HG03196 (cell line): Measurements from ENCODE around the gene CCR4.
"Not testable (repeated sequence)": the region's sequence is repeated elsewhere in the genome, so short reads cannot be mapped to it uniquely, and the experiment has no call there.

Experiments
- ATAC-seq: cut with Tn5 transposase; IDR thresholded peaks from one replicate; pipeline ENCODE4 v1.9.1; 2021; ENCODE audit not compliant: unreplicated experiment

The CCR4 gene

GRCh38 chr3:32951410-32951811 lies at the start of gene CCR4:
Gene CCR4 (plus strand): TSS chr3:32951644. CDS start chr3:32953423, 1,779 bp downstream.
- no peak for ATAC-seq

- ATAC-seq: not testable (repeated sequence)
These were observed 48.5 kb upstream of the CCR4 start for GRCh38 chr3:32902887-32903371.

GRCh38 chr3:32903953-32904352 lies 47.5 kb upstream of the CCR4 start:
- ATAC-seq: no peak

GRCh38 chr3:32909999-32910398 lies 41.4 kb upstream of the CCR4 start:
- ATAC-seq: no peak

GRCh38 chr3:32910954-32911353 lies 40.5 kb upstream of the CCR4 start:
- no peak for ATAC-seq

GRCh38 chr3:32912046-32912445 lies 39.4 kb upstream of the CCR4 start:
- no peak for ATAC-seq

GRCh38 chr3:32913790-32914446 lies 37.5 kb upstream of the CCR4 start:
- ATAC-seq: no peak

GRCh38 chr3:32919920-32920319 lies 31.5 kb upstream of the CCR4 start:
- ATAC-seq: no peak

- ATAC-seq: no peak
These were observed 29.4 kb upstream of the CCR4 start for GRCh38 chr3:32922078-32922477.

GRCh38 chr3:32930161-32930560 lies 21.3 kb upstream of the CCR4 start:
- no peak for ATAC-seq

GRCh38 chr3:32931273-32931672 lies 20.2 kb upstream of the CCR4 start:
- not testable (repeated sequence) for ATAC-seq

GRCh38 chr3:32934150-32934742 lies 17.2 kb upstream of the CCR4 start:
- no peak for ATAC-seq

GRCh38 chr3:32937331-32937730 lies 14.1 kb upstream of the CCR4 start:
- no peak for ATAC-seq

GRCh38 chr3:32939531-32940284 lies 11.7 kb upstream of the CCR4 start:
- ATAC-seq: not testable (repeated sequence)

- ATAC-seq: no peak
These were observed 10.7 kb upstream of the CCR4 start for GRCh38 chr3:32940726-32941125.

GRCh38 chr3:32945136-32945535 lies 6.3 kb upstream of the CCR4 start:
- ATAC-seq: no peak

GRCh38 chr3:32945598-32945997 lies 5.8 kb upstream of the CCR4 start:
- not testable (repeated sequence) for ATAC-seq

GRCh38 chr3:32946973-32947788 lies 4.3 kb upstream of the CCR4 start:
- ATAC-seq: peak; percentile 12

GRCh38 chr3:32947789-32948238 lies 3.6 kb upstream of the CCR4 start:
- ATAC-seq: peak; percentile 82

- no peak for ATAC-seq
These were observed 2.6 kb upstream of the CCR4 start for GRCh38 chr3:32948625-32949445.
